ENCODE data around the gene MTX1. TPM values are rescaled to one million over a fixed set of nuclear protein-coding genes. Genes with fewer than 3 reads are reported as not detected.
A peak's percentile ranks its signal among the peaks of the same experiment; 100 is the strongest.

The MTX1 gene
- total and polyA plus RNA-seq, 2 experiments from 2014 or later, result 77.7 to 106 TPM

- ATAC-seq (peak; percentile 94), DNase-seq (ENCODE audit: low spot score) (peak; percentile 99)
- Histone ChIP-seq H3K36me3 (ENCODE audit: insufficient read depth) (no peaks in the 10 kb centered on the region; the same call in 1 of the 2 replicates), H3K4me1 (ENCODE audit: insufficient read depth) (peaks cover 14% of the 10 kb centered on the region), H3K4me3 (peak overlapping the region; percentile 75), H3K9me2 (ENCODE audit: insufficient read depth) (no peaks in the 10 kb centered on the region), H3F3A (replicated peaks; ENCODE audit: low read depth) (peaks cover 8% of the 10 kb centered on the region), H3K79me2 (replicated peaks; ENCODE audit: insufficient read depth) (peaks cover 11% of the 10 kb centered on the region), H2AFZ (peak overlapping the region; percentile 29), H3K27ac (ENCODE audit: low read depth) (peak overlapping the region; percentile 87), H3K27me3 (ENCODE audit: insufficient read depth) (no peaks in the 10 kb centered on the region; the same call in 1 of the 2 replicates), H3K4me2 (peak overlapping the region; percentile 88), H4K20me1 (replicated peaks; ENCODE audit: insufficient read depth) (peaks cover 6% of the 10 kb centered on the region; the same call in 1 of the 2 replicates)
- Mint-ChIP-seq H3K36me3 (ENCODE audit: low read depth) (peaks cover 9% of the 10 kb centered on the region; the same call in 1 of the 3 replicates), H3K4me1 (peaks cover 28% of the 10 kb centered on the region), H3K27ac (peak overlapping the region; percentile 98), H3K9me3 (no peaks in the 10 kb centered on the region), H3K27me3 (ENCODE audit: insufficient read depth, low read depth, poor library complexity) (peaks cover 26% of the 10 kb centered on the region), H3K4me3 (peak overlapping the region; percentile 83)
- no peak for TF ChIP-seq ZNF114 (CRISPR knock-in tag; IDR thresholded peaks at IDR 0.05)
- TF ChIP-seq CTCF (conservative IDR thresholded peaks at IDR 0.05; ENCODE audit: low read depth in 2 of 2), result peak in 1 of 2 experiments; percentile 29; a peak in 2 of 4 replicates
- peak; percentile 95 for TF ChIP-seq POLR2AphosphoS5 (IDR thresholded peaks at IDR 0.05; ENCODE audit: low read depth)
- no peak for TF ChIP-seq ZNF462 (CRISPR knock-in tag; IDR thresholded peaks at IDR 0.05)
Measured at GRCh38 chr1:155227261-155228095, 19.0 kb downstream of the MTX1 start.
